ENCODE measurements around the gene ROS1. TPM values are rescaled to one million over a fixed set of nuclear protein-coding genes. Genes with fewer than 3 reads are reported as not detected.

Gene ROS1
- total RNA-seq, 6 experiments from 2014 or later = 0.07 to 0.12 (median 0.07) TPM; not detected in 3

- H3K9me3 ChIP-seq = no peaks in the 10 kb centered on the region
- DNase-seq (no peak), ATAC-seq (no peak)
- WGBS (ENCODE audit: insufficient coverage, low coverage, low lambda C conversion rate, missing lambda C conversion rate) = 65% methylated on average over 4 of the region's 4 CpGs
- H3K27ac ChIP-seq = no peak overlapping the region
- H3K4me3 ChIP-seq = no peak overlapping the region
- intact Hi-C loops (cut with DNase I) = no loop called here
- no peak for TF ChIP-seq POLR2A (IDR thresholded peaks at IDR 0.05)
- no peaks in the 10 kb centered on the region for H3K36me3 ChIP-seq
- no peaks in the 10 kb centered on the region for H3K4me1 ChIP-seq
- no peaks in the 10 kb centered on the region for H3K27me3 ChIP-seq
Measured at GRCh38 chr6:117463762-117464665, 38.3 kb upstream of the ROS1 start.

GRCh38 chr6:117459204-117459944 is 33.6 kb upstream of the ROS1 start:
- no peaks in the 10 kb centered on the region for H3K9me3 ChIP-seq
- intact Hi-C loops (cut with DNase I) = no loop called here
- H3K36me3 ChIP-seq = no peaks in the 10 kb centered on the region
- TF ChIP-seq CTCF (IDR thresholded peaks at IDR 0.05) = no peak
- TF ChIP-seq POLR2A (IDR thresholded peaks at IDR 0.05) = no peak
- peaks cover 0 to 10% (median 0%) of the 10 kb centered on the region in 4 donors for H3K4me1 ChIP-seq
- ATAC-seq = peak in 2 of 4 donors; percentile 35 to 54
- no peaks in the 10 kb centered on the region for H3K27me3 ChIP-seq
- no peak for DNase-seq
- no peak overlapping the region for H3K4me3 ChIP-seq
- 92% methylated on average over 2 of the region's 2 CpGs for WGBS (ENCODE audit: insufficient coverage, low coverage, low lambda C conversion rate, missing lambda C conversion rate)
- H3K27ac ChIP-seq = no peak overlapping the region

- DNase-seq (no peak), ATAC-seq (no peak)
- Histone ChIP-seq H3K4me1 (peaks cover 0 to 10% (median 0%) of the 10 kb centered on the region in 4 donors), H3K27ac (no peak overlapping the region), H3K9me3 (no peaks in the 10 kb centered on the region), H3K4me3 (no peak overlapping the region), H3K36me3 (no peaks in the 10 kb centered on the region), H3K27me3 (no peaks in the 10 kb centered on the region)
- intact Hi-C loops (cut with DNase I) = no loop called here
- WGBS (ENCODE audit: insufficient coverage, low coverage, low lambda C conversion rate, missing lambda C conversion rate) = 57% methylated on average over 5 of the region's 5 CpGs
- no peak for TF ChIP-seq CTCF (IDR thresholded peaks at IDR 0.05)
- TF ChIP-seq POLR2A (IDR thresholded peaks at IDR 0.05) = no peak
Measured at GRCh38 chr6:117456998-117457397, 31.3 kb upstream of the ROS1 start.

DNA sequence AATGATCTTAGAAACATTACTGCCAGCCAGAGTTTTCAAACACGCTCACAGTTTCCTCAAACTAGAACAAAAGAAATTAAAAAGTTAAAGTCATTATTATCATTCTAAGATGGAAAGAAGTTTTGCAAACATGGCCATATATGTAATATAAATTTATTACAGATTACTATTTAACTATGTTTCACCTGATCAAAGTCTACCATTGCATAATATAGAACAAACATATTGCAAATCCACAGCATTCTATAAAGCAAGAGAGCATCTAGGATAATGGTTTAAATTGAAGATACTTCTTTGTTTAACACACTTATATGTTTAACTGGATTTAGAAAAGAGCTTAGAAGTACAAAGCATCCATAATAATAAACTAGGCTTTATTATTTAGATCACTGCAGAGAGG is 30.5 kb upstream of the ROS1 start:
- Histone ChIP-seq H3K27ac (no peak overlapping the region), H3K4me3 (no peak overlapping the region), H3K27me3 (no peaks in the 10 kb centered on the region), H3K4me1 (peaks cover 0 to 13% (median 0%) of the 10 kb centered on the region in 4 donors), H3K9me3 (no peaks in the 10 kb centered on the region), H3K36me3 (no peaks in the 10 kb centered on the region)
- intact Hi-C loops (cut with DNase I) = no loop called here
- ATAC-seq (peak in 1 of 4 donors; percentile 45), DNase-seq (no peak)
- TF ChIP-seq CTCF (IDR thresholded peaks at IDR 0.05) (no peak), POLR2A (IDR thresholded peaks at IDR 0.05) (no peak)
- 38% methylated on average over 1 of the region's 1 CpG for WGBS (ENCODE audit: insufficient coverage, low coverage, low lambda C conversion rate, missing lambda C conversion rate)

GRCh38 chr6:117451671-117452070 is 25.9 kb upstream of the ROS1 start:
- intact Hi-C loops (cut with DNase I) = no loop called here
- no peaks in the 10 kb centered on the region for H3K9me3 ChIP-seq
- TF ChIP-seq POLR2A (IDR thresholded peaks at IDR 0.05) (no peak), CTCF (IDR thresholded peaks at IDR 0.05) (no peak)
- no peak for DNase-seq
- no peaks in the 10 kb centered on the region for H3K27me3 ChIP-seq
- ATAC-seq = peak in 3 of 4 donors; percentile 36 to 52 (median 37)
- no peak overlapping the region for H3K4me3 ChIP-seq
- H3K36me3 ChIP-seq = no peaks in the 10 kb centered on the region
- H3K27ac ChIP-seq = peak overlapping the region in 1 of 3 donors; percentile 1
- peaks cover 0 to 16% (median 0%) of the 10 kb centered on the region in 4 donors for H3K4me1 ChIP-seq
- WGBS (ENCODE audit: insufficient coverage, low coverage, low lambda C conversion rate, missing lambda C conversion rate) = 12% methylated on average over 5 of the region's 5 CpGs

All from right lobe of liver (tissue), 6 donors.